GM18498 (cell line): Measurements from ENCODE around the gene CHN2.

ENCODE experiments used
- ATAC-seq: cut with Tn5 transposase; IDR thresholded peaks from one replicate; pipeline ENCODE4 v1.9.1; 2021; ENCODE audit warnings: mild to moderate bottlenecking, moderate library complexity; ENCODE audit not compliant: unreplicated experiment

Gene CHN2

DNA sequence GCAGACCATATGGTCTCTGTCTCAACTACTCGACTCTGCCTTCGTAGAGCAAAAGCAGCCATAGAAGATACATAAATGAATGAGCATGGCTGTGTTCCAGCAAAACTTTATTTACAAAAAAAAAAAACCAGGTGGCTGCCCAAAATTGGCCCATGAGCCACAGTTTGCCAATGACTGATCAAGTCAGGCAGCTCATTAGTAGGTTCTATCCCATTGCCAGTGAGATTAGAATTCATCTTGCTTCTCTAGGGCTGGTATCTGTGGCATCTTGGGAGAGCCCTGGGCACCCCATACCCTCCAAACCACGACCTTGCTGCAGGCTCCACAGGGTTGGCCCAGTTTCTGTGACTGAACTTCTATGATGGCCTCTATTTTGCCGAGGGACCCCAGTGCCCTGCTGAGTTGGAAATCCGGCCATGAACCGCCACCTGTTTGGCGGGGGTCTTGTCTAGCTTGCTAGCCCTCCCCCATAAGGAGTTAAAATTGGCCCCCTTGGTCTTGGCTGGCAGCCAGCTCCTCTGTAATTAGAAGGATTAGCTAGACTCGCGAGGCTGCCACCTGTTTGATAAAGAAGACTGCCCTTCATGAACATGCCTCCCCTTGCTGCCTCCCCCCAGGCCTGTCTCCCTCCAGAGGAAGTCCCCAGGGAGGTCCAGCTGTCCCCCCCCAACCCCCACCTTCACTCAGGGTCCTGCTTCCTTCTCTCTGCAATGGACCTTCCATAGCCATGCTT lies 83.9 kb downstream of the CHN2 start:
- no peak for ATAC-seq

DNA sequence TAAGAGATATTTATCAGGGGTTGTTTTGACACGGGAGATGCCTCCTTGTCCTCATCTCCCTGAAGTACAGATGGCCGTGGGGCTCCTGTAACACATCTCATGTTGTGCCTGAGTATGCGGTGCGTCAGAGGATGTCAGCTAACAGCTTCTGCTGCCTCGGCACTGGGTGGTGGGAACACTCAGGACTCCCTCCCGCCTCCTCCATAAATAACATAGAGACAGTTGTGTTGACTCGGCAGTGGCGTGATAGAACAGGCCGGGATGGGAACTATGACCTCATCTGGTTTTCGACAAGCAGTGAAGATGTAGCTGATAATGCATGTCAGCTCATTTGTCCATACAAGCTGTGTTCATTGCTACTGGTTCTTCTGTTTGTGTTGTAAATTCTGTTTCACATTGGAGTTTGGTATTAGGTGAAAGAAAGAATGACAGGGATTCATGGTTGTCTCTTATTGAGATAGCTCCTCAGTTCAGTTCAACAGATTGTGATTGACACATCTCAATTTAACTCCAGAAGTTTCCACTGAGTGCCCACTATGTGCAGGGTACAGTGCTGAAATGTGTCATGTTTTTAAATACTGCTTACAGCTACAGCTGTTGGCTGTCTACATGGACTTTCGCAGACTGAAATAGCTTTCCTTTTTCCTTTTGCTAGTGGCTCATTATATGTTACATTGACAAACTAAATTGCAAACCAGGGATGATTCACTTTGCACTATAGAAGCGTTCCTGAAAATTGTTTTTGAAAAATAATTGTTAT lies 87.4 kb downstream of the CHN2 start:
- ATAC-seq = no peak

DNA sequence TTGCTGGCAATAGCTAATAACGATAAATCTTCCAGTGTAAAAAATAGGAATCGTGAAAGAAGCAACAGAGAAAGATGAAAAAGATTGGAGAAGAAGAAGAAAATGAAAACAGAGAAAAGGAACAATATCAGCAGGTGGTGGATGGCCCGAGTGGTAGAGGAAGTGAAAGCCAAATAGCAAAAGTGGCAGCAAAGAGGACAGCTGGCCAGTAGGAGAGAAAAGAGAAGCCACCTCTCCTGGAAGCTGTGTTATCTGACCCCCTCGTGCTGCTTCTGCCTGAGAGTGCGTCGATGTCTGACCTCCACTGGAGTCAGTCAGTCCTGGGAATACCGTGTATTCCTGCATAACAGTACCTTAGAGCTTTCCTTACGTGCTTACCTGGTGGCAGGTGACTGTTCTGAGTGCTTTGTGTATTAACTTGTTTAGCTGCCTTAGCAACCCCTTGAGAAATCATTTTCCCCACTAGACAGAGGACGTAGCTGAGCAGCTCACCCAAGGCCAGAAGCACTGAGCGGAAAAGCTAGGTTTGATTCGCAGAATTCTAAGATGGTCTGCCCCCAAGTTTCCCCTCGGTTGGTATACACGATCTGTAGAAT lies 88.3 kb downstream of the CHN2 start:
- ATAC-seq = peak; percentile 49

DNA sequence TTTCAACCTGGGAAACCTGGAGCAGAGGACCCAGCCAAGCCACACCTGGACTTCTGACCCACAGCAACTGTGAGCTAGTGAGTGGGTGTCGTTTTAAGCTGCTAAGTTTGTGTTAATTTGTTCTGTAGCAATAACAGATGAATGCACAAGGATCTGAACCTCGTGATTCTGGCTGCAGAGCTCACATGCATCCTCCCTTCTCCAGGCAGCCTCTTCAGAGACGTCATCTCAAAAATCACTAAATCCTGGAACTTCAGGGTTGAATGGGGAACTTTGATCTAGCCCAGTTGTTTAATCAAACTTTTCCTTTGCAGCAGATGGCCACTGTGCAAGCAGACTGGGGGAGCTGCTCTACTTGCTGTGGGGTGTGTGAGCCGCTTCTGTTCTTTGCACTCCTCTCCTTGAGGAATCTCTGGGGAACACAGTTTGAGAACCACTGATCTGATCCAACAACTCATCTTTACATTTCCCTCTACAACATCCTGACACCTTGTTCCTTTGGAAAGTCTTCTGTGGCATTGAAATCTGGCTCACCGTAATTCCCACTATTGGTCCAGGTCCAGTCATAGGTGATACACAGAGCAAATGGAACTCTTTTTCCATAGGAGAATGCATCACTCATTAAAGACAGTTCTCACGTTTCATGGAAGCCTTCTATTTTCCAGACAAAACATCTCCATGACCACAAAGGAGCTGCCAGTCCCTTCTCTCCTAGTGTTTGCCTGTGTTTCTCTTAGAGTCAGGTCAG lies 90.3 kb downstream of the CHN2 start:
- ATAC-seq = no peak

DNA sequence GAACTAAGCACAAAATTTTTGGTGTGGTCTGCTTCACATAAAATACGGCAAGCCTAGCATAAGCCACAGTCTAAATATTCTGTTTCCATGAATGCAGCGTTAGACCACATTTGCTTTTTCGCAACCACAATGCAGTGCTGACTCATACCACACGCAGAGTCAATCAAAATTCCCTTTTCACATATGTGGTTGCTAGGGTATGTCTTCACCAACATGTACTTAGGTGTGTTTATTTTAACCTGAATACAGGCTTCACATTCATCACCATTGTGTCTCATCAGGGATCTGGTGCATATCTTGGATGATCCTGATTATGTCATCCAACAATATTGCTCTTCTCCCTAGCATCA lies 90.8 kb downstream of the CHN2 start:
- no peak for ATAC-seq

DNA sequence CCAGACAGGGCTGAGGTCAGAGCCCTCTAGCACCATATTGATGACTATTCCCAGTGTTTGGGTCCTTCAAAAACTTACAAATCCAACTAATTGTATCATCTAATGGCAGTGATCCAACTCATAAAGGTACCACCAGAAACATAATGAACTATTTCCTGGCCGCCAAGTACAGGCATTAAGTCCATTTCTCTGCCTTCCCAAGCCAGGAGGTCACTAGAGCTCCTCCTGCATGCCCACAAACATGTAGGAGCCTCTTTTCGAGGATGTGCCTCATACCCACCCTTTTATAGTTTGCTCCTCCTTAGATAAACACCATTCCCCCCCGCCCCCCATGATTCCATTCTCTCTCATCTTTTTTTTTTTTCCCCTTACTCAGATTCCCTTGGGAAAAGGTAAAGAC lies 91.3 kb downstream of the CHN2 start:
- no peak for ATAC-seq

DNA sequence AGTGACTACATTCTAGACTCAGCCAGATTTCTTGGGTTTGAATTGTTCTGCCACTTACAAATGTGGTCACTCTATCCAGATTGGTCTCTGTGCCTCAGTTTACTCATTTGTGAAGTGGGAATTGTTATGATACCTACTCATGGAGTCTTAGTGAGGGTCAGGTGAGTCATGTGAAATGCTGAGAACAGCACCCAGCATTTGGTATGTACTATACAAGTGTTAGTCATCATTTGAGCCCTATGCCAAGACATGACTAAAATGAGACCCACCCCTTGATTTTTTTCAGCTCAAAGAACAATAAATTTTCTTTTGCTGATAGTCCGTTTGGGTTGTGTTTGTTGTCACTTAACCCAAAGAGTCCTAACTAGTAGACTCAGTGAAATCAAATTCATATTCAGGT lies 92.8 kb downstream of the CHN2 start:
- no peak for ATAC-seq

DNA sequence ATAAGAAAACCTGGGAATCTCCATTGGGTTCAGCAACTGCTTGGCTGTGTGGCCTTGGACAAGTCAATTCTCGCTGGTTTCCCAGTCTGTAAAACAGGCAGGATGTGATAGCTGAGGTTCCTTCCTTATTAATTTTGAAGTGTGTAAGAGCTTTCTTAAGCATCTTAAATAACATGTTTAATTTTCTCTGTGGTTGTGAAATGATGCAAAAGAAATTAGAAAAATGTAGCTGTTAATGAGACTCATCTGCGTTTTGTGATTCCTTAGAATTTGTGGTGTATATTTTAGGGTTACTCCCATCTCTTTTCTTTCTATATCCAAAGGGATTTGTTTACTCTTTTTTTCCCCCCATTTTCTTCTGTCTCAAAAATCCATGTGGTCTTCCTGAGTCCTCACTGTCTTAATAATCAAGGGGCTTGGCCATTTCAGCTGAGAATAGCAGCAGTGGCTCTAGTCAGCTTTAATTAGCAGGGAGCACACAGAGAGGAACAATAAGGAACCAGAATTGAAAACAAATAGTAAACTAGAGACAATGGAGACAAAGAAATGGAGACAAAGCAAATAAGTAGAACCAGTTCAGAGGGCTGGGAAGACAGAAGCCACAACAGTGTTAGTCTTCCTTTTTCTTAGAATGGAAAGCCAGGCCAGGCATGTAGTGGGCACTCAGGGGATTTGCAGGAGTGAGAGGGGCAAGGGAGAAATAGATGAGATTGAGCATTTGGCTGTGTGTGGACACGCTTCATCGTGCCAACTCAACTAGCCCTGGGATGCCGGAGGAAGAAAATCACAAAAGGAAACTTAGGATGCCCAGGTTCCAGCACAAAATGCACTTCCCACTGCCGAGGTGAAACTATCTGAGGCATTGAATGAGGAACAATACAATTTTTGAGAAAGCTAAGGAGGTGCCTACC lies 93.9 kb downstream of the CHN2 start:
- no peak for ATAC-seq

DNA sequence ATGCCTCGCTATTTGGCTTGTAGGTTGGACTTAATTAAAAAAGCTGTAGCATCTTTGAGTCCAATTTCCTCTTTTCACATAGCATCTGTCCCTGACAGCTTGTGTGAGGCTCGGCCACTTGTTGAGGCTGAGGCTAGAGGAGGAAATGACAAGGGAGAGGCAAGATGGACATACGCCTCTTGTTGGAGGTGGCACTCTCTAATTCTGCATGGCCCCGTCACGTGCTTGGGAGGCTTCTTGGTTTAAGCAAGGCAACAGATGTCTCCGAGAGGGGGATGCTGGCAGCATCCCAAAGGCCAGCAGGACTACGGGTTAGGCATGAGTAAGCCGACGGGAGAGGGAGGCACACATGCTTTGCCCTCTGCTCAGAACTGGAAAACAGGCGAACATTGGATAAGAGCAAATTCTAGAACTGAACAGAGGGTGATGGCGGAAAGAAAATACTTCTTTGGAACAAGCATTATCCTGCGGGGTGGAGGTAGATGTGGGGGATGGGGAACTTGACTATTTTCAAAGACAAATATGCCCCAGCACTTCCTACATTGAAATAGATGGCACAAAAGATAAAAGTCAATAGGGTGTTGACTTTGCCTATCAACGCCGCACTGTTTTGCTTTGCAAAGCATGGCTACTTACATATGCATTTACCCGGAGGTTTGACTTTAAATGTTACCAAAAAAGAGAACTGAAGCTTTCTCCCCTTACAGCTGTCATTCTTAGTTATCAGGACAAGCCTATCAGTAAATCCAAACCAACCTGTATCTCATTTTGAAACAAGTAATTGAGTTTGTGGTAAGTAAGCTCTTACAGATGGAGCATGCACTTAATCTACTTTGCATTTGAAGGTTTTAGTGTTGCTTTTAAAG lies 94.8 kb downstream of the CHN2 start:
- ATAC-seq = peak; percentile 60

DNA sequence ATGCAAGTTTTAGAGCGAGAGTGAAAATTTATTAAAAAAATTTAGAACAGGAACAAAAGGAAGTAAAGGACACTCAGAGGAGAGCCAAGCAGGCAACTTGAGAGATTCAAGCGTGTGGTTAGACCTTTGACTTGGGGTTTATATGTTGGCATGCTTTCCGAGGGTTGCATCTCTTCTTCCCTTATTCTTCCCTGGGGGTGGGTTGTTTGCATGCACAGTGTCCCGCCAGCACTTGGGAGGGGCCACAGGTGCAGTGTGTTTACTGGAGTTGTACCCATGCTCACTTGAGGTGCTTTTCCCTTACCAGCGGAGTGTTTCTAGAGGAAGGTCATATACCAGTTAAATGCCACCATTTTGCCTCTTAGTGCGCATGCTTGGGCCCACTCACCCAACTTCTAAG lies 96.3 kb downstream of the CHN2 start:
- ATAC-seq = no peak

DNA sequence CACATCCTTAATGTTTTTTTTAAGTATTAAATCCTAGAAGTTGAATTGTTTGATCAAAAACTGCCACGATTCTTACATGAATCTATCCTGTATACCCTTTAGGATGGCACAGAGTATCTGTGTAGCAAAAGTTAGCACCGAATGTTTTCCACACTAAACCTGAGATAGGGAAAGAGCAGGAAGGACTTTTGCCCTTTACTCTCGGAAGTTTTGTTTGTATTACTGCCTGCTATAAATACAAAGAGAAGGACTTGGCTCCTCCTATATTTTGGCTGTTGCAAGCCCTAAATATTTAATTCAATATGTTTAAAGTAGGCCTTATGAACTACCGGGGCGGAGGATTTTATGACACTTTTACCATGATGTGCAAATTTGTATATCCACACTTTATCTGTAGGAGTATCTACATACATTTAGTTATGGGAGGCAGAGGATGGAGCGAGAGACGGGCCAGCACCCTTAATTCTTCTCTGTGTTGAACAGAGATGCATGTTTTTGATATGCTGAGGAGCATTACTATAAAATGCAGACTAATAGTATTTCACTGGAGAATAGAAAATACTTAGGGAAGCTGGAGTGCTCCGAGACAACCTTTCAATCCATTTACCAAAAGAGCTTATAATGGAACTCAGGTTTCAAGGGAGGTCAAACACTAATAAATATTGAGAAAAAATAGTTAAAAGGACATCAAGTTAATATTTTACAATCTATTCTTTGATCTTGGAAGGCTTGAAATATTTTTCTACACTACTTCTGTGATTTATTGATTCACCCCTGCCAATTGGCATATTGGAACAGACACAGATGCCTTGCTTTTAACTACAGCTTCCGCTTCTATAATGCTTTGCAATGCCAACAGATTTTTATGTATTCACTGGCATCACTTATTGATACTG lies 97.4 kb downstream of the CHN2 start:
- ATAC-seq = no peak

DNA sequence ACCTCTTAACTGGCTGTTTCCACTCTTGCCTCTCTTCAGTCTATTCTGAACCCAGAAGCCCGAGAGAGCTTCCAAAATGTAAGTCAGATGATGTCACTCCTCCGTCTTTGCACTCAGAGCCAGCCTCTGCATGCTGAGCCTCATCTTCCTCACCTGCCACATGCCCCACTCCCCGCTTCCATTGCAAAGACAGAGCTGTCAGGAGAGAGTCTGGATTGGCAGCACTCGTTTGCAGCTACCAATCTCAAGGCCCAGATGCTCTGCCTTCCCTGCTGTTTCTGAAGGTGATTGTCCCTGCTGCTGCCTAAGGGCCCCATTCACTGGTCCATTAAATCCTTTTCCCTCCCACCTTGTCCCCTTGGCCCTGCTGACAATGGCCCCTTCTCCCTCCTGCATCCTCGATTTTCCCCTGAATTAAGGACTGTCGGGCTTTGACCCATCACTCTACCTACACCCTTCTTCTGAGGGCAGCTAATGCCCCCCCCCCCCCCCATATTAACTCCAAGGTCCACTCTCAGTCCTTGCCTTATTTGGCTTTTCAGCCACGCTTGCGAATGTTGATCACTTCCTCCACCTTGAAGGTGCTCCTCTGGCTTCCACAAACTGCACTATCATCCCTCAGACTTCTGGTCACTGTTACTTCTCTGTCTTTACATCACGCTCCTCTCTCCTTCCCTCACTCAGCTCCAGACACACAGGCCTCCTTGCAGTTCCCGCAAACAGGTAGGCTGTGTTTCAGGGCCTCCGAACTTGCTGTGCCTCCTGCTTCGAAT lies 98.5 kb downstream of the CHN2 start:
- no peak for ATAC-seq

DNA sequence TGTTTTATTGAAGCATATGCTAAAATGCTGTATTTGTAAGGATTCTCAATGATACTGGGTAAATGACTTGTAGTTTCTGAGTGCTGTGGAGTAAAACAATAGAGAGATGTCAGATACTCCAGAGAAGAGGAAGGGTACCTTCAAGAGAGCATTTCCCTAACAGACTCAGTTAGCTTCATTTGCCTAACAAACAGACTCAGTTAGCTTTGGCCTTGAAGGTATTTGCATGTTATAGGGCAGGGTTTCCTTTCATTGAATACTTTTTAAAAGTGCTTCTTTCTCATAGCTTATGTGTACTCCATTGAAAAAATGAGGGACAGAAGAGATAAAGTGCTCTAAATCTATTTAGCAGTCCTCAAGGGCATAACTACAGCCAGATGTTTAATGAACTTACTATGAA lies 101.8 kb downstream of the CHN2 start:
- ATAC-seq = no peak

DNA sequence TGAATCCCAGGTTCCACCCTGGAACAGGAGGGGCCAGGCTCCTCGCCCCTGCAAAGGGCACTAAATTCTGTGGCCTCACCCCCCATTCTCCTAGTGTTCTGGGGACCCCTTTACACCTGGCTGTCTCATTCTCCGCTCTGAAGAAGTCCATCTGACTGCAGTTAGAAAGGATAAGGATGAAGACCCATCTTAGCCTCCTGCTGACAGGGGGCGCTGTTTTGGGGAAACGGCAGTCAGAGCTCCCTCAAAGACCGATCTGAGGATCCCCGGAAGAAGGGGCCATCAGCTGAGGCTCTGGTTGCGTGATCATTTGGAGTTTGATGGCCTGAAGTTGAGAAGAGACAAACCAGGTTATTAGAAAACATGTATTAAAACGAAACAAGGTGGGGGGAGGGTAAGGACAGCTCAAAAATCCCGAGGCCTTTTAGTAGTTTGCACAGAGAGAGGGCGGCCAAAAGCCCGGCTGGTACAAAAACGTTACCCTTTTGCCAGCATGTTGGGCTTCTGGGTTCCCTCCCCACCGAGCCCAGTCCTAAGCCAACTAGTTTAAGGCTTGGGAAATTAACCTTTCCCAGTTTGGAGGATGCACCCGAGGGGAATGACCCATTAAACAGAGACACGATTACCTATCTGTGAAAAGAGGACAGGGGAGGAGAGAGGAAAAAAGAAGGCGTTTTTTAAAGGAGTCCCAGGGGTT lies 102.8 kb downstream of the CHN2 start:
- no peak for ATAC-seq

DNA sequence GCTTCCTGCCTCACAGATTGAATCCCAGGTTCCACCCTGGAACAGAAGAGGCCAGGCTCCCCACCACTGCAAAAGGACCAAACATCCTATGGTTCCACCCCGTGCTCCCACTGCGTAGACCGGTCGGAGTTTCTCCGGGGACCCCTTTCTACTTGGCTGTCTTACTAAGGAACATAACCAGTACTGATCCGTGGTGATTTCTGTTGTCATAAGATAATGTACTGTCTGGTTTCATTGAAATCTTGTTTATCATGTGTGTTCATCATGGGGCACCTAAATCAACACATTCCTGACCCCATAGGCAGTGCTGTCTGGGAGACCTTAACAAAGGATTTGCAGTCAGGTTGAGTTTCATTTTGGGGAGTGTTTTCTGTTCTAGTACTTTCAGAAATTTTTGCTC lies 104.5 kb downstream of the CHN2 start:
- ATAC-seq = no peak

DNA sequence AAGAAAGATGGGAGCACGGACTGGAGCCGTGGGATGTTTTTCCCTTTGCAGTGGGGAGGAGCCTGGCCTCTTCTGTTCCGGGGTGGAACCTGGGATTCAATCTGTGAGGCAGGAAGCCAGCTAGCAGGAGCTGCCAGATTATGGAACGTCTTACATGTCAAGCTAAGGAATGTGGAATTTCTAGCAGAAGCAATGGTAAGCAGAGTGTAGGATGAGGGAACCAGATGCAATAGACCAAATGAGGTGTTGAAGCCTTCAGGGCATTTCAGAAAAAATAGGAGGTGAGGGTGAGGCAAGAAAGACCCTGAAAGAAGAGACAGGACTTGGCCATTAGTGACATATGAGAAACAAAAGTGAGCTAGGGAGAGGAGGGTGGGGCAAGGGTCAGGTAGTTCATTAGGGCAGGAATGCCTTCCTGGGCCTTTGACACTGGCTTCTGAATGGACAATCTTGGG lies 105.5 kb downstream of the CHN2 start:
- ATAC-seq = no peak

DNA sequence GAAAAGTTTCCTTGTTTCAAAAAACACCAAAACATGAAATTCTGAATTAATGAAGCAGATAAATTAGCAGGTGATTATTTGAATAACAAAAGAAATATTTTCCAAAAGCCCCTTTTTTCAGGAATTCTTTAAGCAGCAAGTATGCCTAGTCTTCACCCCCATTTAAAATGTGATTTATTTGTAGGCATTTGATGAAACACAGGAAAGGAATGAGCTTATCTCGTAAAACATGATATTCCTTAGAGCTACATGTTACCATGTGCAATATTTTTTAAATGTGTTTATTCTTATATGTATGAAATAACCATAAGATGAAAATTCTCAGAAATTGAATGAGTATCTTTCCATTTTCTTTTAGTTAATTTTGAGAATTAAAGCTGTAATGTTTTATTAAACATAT lies 106.1 kb downstream of the CHN2 start:
- ATAC-seq = no peak
